NCI-H748 treated with DMSO at 0.1 percent for 48 hours (cell line): ENCODE results near the gene HEG1.

Experiments
- DNase-seq: peaks from one replicate; lab custom pipeline; 2025; lab: John Stamatoyannopoulos, UW

Gene HEG1

DNA sequence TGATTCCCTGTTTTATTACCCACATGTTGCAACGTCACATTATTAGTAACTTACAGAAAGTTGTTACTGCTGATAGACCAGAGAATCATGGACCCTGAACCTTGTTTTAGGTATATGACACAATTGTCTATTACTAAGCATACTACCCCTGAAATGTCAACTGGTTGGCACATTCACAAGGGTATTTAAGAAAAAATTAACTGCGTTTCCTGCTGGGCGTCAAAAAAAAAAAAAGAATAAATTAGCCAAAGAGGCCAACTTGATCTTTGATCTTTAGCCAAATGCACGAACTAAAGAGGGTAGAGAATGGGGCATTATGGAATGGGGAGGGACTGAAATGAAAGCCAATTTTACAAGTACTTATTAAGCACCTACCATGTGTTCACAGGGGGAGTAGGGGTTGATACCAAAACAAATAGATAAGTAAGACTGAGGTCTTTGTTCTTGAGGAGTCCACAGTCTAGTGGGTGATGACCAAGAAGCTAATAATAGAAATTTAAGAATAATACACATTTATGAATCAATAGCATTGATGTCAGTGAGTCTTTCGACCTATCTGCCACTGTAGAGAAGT lies 103.4 kb downstream of the HEG1 start:
- DNase-seq = peak; percentile 25

DNA sequence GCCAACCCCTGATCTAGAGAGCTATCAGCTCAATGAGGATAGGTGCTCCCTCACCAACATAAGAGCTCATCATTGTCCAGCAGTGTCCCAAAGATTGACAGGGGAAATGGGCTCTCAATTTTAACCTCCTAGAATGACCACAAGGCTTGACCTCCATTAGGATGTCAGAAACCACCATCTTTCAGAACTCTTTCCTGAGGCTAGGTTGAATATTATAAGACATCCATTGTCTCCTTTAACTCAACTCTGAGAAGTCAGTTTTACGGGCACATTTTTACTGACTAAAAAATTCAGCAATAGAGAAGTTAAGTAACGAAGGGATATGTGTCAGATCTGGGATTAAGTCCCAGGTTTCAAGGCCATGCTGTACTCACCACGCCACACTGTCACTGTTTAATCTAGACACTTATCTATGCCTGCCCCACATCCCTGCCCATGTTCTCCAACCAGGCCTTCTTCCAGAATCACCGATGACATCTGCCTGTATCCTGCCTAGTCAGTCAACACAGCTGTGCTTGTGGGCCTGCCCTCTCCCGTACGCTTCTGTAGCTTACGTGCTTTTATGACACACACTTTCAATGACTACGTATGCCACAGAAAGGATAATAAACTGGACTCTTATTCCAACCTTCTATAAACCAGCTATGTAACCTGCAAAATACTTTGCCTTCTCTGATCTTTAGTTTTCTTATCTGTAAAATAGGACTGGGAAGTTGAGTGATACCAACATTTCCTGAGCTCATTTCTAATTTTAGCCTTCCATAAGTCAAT lies 104.1 kb downstream of the HEG1 start:
- no peak for DNase-seq

DNA sequence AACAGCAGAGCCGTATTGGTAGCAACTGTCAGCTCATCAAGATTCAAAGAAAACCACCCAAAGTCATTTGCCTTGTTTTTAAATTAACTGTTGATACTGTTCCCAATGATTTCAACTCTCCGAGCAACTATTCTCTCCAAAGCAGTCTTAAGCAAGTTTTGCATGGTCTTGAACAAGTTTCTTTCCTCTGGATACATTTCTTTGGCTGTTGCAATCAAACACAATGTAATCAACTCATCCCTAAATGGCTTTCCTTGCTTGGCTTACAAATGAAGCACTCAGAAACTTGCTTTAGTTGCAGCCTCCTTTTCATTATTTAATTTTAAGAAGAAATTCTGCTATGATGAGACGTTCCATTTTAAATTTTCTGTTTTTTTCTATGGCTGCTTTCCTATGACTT lies 105.8 kb downstream of the HEG1 start:
- DNase-seq = no peak

DNA sequence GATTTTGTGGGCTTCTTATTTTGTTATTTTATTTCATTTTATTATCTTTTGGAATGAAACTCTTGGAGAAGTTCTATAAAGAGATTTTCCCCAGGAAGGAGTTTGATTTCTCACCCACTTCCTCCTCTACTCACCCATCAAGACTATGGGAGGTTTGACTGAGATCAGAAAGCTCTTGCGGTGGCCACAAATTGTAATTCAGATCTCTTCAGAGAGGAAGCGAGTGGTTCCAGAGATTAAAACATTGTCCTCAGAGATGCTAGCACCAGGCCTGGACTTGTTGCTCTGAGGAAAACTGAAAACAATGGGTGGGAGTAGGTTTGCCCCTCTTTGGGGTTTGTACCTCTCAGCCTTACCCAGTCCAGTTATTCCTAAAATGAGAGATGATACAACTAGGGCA lies 113.2 kb downstream of the HEG1 start:
- no peak for DNase-seq

GRCh38 chr3:124941771-124942170 lies 114.0 kb downstream of the HEG1 start:
- DNase-seq = no peak

- no peak for DNase-seq
Observed at GRCh38 chr3:124939661-124940060, 116.1 kb downstream of the HEG1 start.

DNA sequence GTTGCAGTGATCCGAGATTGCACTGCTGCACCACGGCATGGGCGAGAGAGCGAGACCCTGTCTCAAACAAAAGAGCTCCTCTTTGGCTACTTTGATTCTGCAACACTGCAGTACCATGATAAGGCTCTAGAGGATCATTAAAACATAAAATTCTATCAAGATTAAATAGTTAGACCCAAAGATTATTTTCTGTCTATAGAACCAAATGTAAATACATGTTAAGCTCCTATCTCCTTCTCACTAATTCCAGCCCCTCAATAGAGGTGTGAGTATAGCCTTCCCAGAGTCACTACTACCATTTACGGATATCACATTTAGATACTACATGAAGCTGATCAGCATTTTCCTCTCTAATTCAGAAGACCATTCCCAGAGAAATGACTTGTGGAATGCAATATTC lies 116.9 kb downstream of the HEG1 start:
- DNase-seq = no peak

GRCh38 chr3:124937049-124937448 lies 118.7 kb downstream of the HEG1 start:
- no peak for DNase-seq

- no peak for DNase-seq
Observed at GRCh38 chr3:124935794-124936542, 119.8 kb downstream of the HEG1 start.

DNA sequence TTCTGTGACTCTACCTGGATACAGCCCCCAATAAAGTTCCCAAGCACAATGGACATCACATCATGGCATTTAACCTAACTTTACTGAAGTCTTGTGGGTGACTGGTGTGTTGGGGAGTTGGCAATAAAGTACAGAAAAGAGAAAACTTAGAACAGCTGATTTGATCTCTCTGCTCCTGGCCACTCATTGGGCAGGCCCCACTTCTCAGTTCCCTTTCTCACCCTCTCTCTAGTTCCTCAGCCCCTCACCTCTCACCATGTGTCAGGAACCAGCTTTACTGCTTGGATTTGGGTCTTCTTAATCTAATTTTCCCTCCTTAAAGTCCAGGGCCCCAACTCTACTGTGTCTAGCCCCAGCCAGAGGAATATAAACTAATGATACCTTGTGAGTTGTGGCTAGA lies 120.5 kb downstream of the HEG1 start:
- DNase-seq = no peak

- no peak for DNase-seq
Observed at GRCh38 chr3:124934577-124934976, 121.2 kb downstream of the HEG1 start, which contains the start of gene MUC13. MUC13 (minus strand) TSS chr3:124934751; CDS start chr3:124934712, 39 bp downstream.

DNA sequence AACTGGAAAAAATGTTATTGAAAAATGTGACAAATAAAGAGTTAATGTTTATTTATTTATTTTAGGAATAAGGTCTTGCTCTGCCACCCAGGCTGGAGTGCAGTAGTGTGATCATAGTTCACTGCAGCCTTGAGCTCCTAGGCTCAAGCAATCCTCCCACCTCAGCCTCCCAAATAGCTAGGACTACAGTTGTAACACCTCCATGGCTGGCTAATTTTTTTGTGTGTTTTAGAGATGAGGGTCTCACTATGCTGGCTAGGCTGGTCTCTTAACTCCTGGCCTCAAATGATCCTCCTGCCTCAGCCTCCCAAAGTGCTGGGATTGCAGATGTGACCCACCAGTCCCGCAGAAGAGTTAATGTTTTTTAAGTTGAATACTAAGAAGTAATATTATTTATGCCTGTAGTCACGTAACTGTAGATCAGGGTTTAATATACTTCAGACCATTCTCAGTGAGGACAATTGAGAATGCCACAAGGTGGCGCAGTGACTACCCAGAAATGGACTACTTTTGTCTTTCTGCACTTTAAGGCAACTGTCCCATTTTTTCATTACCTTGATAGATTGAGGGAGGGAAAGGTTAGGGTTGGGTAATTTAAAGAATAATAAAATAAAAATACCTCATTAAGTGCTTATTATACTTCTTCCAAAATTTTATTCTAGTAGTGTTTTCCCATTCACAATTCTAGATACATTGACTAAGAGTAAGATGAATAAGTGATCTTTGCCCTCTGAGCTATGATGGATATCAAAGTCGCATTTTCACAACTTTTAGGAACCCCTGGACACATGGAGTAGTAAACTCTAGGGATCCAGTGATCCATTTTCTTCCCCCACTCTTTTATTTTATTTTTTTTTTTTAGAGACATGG lies 127.2 kb downstream of the HEG1 start:
- DNase-seq = peak; percentile 46

GRCh38 chr3:124927574-124928045 lies 128.2 kb downstream of the HEG1 start:
- no peak for DNase-seq

- DNase-seq = no peak
Observed at GRCh38 chr3:124926426-124927101, 129.2 kb downstream of the HEG1 start.

GRCh38 chr3:124924741-124925140 lies 131.1 kb downstream of the HEG1 start:
- no peak for DNase-seq

DNA sequence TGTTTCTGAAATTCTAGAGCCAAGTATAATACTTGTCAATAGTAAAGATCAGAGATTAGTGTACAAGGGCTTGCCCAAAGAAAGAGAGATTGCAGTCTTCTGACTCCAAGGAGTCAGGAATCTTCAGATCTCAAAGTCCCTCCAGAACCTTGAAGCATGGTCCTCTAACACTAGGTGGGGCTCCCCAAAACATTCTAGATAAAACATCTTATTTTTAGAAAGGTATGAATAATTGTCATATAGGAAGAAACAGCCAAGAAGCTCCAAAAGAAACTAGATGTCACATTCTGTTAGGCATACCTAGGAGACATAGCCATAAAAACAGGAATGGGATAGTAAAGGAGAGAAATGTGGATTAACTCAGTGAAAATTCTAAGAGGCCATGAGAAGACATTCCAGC lies 132.0 kb downstream of the HEG1 start:
- no peak for DNase-seq

DNA sequence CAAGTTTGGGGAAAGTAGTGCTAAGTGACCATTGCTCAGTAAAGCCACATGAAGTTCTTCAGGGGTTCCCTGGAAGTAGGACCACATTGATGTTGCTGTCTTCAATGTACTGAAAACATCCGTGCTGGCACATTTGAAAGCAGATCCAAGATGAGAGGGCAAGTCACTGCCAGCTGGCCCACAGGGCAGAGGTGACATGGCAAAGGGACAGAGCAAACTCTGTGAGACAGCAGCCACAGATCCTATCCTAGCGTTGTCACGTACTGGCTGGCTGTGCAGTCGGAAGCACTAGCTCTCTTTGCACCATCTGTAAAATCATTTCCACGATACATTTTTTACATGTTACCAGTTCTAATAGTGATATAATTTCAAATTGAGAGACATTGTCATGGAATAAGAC lies 135.1 kb downstream of the HEG1 start:
- DNase-seq = no peak

DNA sequence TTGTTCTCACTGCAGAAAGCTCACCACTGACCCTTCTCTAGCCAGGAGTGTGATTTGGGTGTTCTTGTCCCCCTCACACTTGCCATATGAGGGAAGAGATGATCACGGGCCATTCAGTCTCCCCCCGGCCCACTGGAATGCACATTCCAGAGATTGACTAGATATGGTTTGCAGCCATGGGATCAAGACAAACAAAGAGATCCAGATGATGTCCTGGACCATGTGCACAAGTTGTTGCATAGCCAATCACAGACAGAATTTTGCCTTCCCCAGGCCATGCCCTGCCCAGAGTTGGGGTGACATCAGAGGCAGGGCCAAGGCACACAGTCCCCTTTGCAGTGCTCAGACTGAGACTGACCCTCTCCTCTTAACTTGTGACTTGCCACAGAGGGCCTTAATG lies 136.0 kb downstream of the HEG1 start:
- DNase-seq = no peak

- no peak for DNase-seq
Observed at GRCh38 chr3:124918524-124918923, 137.3 kb downstream of the HEG1 start.

DNA sequence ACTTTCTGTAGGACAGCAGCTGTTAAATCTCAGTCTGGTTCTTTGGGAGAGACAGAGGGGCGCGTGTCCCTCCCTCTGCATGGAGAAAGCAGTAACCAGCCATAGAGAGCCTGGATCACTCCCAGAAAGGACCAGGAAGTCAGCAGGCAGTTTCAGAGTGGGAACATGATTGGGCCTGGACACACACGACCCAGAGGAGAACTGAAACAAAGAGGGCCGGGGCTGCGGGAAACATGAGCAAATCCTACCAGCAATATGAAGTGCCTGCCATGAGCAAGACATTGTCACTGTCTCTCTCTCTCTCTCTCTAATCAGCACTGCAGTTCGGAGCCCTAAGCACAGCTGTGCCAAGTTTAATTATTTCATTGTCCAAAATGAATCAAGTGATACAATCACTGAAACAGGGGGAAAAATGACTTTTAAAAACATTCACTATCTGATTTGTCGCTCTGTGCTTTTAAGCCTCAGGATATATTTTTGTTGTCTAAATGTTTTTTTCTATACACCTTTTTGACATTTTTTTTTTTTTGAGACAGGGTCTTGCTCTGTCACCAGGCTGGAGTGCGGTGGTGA lies 138.9 kb downstream of the HEG1 start:
- no peak for DNase-seq
